ENCODE results near the gene FHL2. TPM values are rescaled to one million over a fixed set of nuclear protein-coding genes. Genes with fewer than 3 reads are reported as not detected.

The FHL2 gene
- total and polyA plus RNA-seq, 2 donors (not counting 1 experiment from before 2014, with no cell fraction given) = not detected

- ATAC-seq (ENCODE audit: low read depth) (peak; percentile 91), DNase-seq (peak; percentile 80)
- Histone ChIP-seq H3K36me3 (replicated peaks in 1 of 2; ENCODE audit: control extremely low read depth in 1 of 2, control insufficient read depth in 1 of 2, extremely low read depth in 1 of 2, insufficient read depth in 2 of 2, low read length in 1 of 2) (no peaks in the 10 kb centered on the region), H3K4me3 (ENCODE audit: control extremely low read depth in 1 of 5, extremely low read depth in 1 of 5, insufficient read depth in 1 of 5, low read depth in 2 of 5, low read length in 4 of 5) (peak within 1 kb of the TSS; percentile 36 to 89 (median 64)), H3K4me2 (replicated peaks; ENCODE audit: low read depth, low read length, poor library complexity, severe bottlenecking) (peak within 1 kb of the TSS; percentile 92), H2AFZ (ENCODE audit: insufficient read depth, low read depth, low read length, poor library complexity, severe bottlenecking) (peak within 1 kb of the TSS; percentile 97), H3K79me2 (ENCODE audit: control insufficient read depth, insufficient read depth, low read length) (peaks cover 39% of the 10 kb centered on the region), H3K27ac (ENCODE audit: low read length in 2 of 2) (peak within 1 kb of the TSS; percentile 75 to 92), H3K4me1 (ENCODE audit: control insufficient read depth in 2 of 2, insufficient read depth in 2 of 2, low read length in 2 of 2) (peaks cover 21 to 25% of the 10 kb centered on the region in 2 donors), H3K9me3 (ENCODE audit: control extremely low read depth in 1 of 3, control insufficient read depth in 2 of 3, insufficient read depth in 1 of 3, low read length in 2 of 3) (no peaks in the 10 kb centered on the region), H3K27me3 (replicated peaks in 1 of 4; ENCODE audit: control extremely low read depth in 1 of 4, control insufficient read depth in 3 of 4, insufficient read depth in 4 of 4, low read length in 3 of 4) (no peaks in the 10 kb centered on the region), H4K20me1 (ENCODE audit: control insufficient read depth, insufficient read depth, low read length, poor library complexity, severe bottlenecking) (peaks cover 7% of the 10 kb centered on the region), H3K9ac (ENCODE audit: low read length) (peak within 1 kb of the TSS; percentile 96)
- Mint-ChIP-seq H3K4me1 (peaks cover 39% of the 10 kb centered on the region), H3K27ac (peak within 1 kb of the TSS; percentile 96), H3K27me3 (no peaks in the 10 kb centered on the region), H3K9me3 (ENCODE audit: insufficient read depth) (no peaks in the 10 kb centered on the region), H3K4me3 (peak within 1 kb of the TSS; percentile 92)
- TF ChIP-seq, protein P1, sequence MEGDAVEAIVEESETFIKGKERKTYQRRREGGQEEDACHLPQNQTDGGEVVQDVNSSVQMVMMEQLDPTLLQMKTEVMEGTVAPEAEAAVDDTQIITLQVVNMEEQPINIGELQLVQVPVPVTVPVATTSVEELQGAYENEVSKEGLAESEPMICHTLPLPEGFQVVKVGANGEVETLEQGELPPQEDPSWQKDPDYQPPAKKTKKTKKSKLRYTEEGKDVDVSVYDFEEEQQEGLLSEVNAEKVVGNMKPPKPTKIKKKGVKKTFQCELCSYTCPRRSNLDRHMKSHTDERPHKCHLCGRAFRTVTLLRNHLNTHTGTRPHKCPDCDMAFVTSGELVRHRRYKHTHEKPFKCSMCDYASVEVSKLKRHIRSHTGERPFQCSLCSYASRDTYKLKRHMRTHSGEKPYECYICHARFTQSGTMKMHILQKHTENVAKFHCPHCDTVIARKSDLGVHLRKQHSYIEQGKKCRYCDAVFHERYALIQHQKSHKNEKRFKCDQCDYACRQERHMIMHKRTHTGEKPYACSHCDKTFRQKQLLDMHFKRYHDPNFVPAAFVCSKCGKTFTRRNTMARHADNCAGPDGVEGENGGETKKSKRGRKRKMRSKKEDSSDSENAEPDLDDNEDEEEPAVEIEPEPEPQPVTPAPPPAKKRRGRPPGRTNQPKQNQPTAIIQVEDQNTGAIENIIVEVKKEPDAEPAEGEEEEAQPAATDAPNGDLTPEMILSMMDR (IDR thresholded peaks at IDR 0.05) = no peak
- TF ChIP-seq EZH2 (IDR thresholded peaks at IDR 0.05; ENCODE audit: borderline replicate concordance, insufficient read depth, low read depth, low read length, poor library complexity, severe bottlenecking) = no peak
- ChIA-PET POLR2A (interaction anchor here (0.6 to 1.8 kb wide), 2 partner anchors 8 to 16 kb away, joined by 6 to 8 read pairs; partner anchors contain the start of gene C2orf49), CTCF (interaction anchor here (0.7 to 1.6 kb wide), 3 partner anchors 12 to 484 kb away, joined by 3 read pairs; no protein-coding TSS in a partner anchor)
- intact Hi-C loops (cut with micrococcal nuclease) = loop anchor here (1.0 to 10.0 kb wide), 2 partner anchors 7 to 415 kb away; partner anchors contain the start of genes C2orf49 and NCK2
- under 1% methylated on average over 92 of the region's 101 CpGs for WGBS (ENCODE audit: insufficient coverage)
These were observed 69.0 kb downstream of the FHL2 start, which contains the start of gene TGFBRAP1 for GRCh38 chr2:105329561-105330495. Gene TGFBRAP1, minus strand, starts transcription at chr2:105329735. Its CDS starts 21,434 bp downstream, at chr2:105308301.

Measured in B cell (primary cell).